GM23338 (cell line): ENCODE data around the gene UBXN1.

ENCODE experiments used
- CREB1 ChIP-seq: fragments of 250-450 bp; sonication (Bioruptor Pico); IDR thresholded peaks from 2 replicates; pipeline ENCODE4 v1.5.0; 2020; ENCODE audit warnings: low read depth, mild to moderate bottlenecking, moderate library complexity
- CTCF ChIP-seq, 2 experiments: fragments of 200-600 bp in 1 of 2; sonication (generic) in 1 of 2; conservative IDR thresholded peaks; 2 replicates each; pipeline versions ENCODE4 v1.5.1 to v1.6.1; 2016 to 2017; ENCODE audit warnings: antibody characterized with exemption in 2 of 2, low read depth in 2 of 2, mild to moderate bottlenecking in 2 of 2, moderate library complexity in 1 of 2
- ETS1 ChIP-seq: IDR thresholded peaks from 2 replicates; pipeline ENCODE4 v1.6.1; 2016; ENCODE audit warnings: antibody characterized with exemption
- EZH2 ChIP-seq: fragments of 200-600 bp; sonication (generic); IDR thresholded peaks from one replicate; pipeline ENCODE4 v1.8.0; 2017; ENCODE audit warnings: antibody characterized with exemption, mild to moderate bottlenecking, low read depth; ENCODE audit not compliant: unreplicated experiment
- EZH2phosphoT487 ChIP-seq: fragments of 200-600 bp; sonication (generic); IDR thresholded peaks from one replicate; pipeline ENCODE4 v1.8.1; 2018; ENCODE audit warnings: antibody characterized with exemption; ENCODE audit not compliant: unreplicated experiment
- JUNB ChIP-seq: IDR thresholded peaks from one replicate; pipeline ENCODE4 v1.6.1; 2016; ENCODE audit warnings: antibody characterized with exemption; ENCODE audit not compliant: unreplicated experiment
- NANOG ChIP-seq: IDR thresholded peaks from 2 replicates; pipeline ENCODE4 v1.6.1; 2016; ENCODE audit warnings: antibody characterized with exemption, borderline replicate concordance
- POLR2AphosphoS5 ChIP-seq: IDR thresholded peaks from 2 replicates; pipeline ENCODE4 v1.6.1; 2016; ENCODE audit warnings: antibody characterized with exemption, low read depth
- REST ChIP-seq: IDR thresholded peaks from one replicate; pipeline ENCODE4 v1.6.1; 2018; ENCODE audit warnings: antibody characterized with exemption; ENCODE audit not compliant: unreplicated experiment
- STAT1 ChIP-seq: IDR thresholded peaks from one replicate; pipeline ENCODE4 v1.6.1; 2016; ENCODE audit warnings: antibody characterized with exemption; ENCODE audit not compliant: unreplicated experiment
- ZNF114 ChIP-seq: fragments of 250-450 bp; sonication (Bioruptor Pico); IDR thresholded peaks from 2 replicates; pipeline ENCODE4 v1.5.0; 2020; ENCODE audit warnings: mild to moderate bottlenecking, moderate library complexity
- ZNF331 ChIP-seq: fragments of 250-450 bp; sonication (Bioruptor Pico); IDR thresholded peaks from 2 replicates; pipeline ENCODE4 v1.5.0; 2020; ENCODE audit warnings: low read depth, mild to moderate bottlenecking, moderate library complexity
- ZNF462 ChIP-seq: fragments of 250-450 bp; sonication (Bioruptor Pico); IDR thresholded peaks from 2 replicates; pipeline ENCODE4 v1.5.0; 2020; ENCODE audit warnings: mild to moderate bottlenecking, moderate library complexity

- no peak for TF ChIP-seq CTCF (conservative IDR thresholded peaks at IDR 0.05; ENCODE audit: low read depth in 2 of 2)
- no peak for TF ChIP-seq ZNF114 (CRISPR knock-in tag)
- TF ChIP-seq EZH2phosphoT487: no peak
- no peak for TF ChIP-seq CREB1 (CRISPR knock-in tag)
- no peak for TF ChIP-seq EZH2
- TF ChIP-seq REST: no peak
- TF ChIP-seq POLR2AphosphoS5: no peak
- TF ChIP-seq ZNF462: no peak
- no peak for TF ChIP-seq ZNF331 (CRISPR knock-in tag)
- TF ChIP-seq NANOG: no peak
- TF ChIP-seq STAT1: no peak
- no peak for TF ChIP-seq ETS1
- no peak for TF ChIP-seq JUNB
Observed at GRCh38 chr11:62677714-62678113, 1.2 kb downstream of the UBXN1 start.
